K562 (cell line): ENCODE data around the gene UNC45B. TPM values are rescaled to one million over a fixed set of nuclear protein-coding genes. Genes with fewer than 3 reads are reported as not detected.

Experiments used
- ARHGAP35 ChIP-seq: fragments of 450-650 bp; IDR thresholded peaks from 2 replicates; pipeline ENCODE4 v1.6.1; 2018; ENCODE audit not compliant: partially characterized antibody
- CAMTA2 ChIP-seq: fragments of 250-450 bp; sonication (Bioruptor Pico); conservative IDR thresholded peaks from 2 replicates; pipeline ENCODE4 v1.5.1; 2022
- ELF1 ChIP-seq: fragments of 200-800 bp; sonication (Bioruptor generic); IDR thresholded peaks from 2 replicates; pipeline ENCODE4 v1.6.1; 2016; ENCODE audit warnings: missing genetic modification characterization, missing compliant biosample characterization
- HNRNPLL ChIP-seq: fragments of 200-400 bp; formaldehyde crosslinking; IDR thresholded peaks from 2 replicates; pipeline ENCODE4 v1.6.1; 2017; ENCODE audit warnings: low read length, low read depth, mild to moderate bottlenecking; ENCODE audit not compliant: poor library complexity, severe bottlenecking
- KLF6 ChIP-seq: fragments of 250-450 bp; sonication (Bioruptor Pico); IDR thresholded peaks from 2 replicates; pipeline ENCODE4 v1.4.0; 2020; ENCODE audit warnings: mild to moderate bottlenecking, moderate library complexity, borderline replicate concordance
- LEF1 ChIP-seq: fragments of 450-650 bp; IDR thresholded peaks from 2 replicates; pipeline ENCODE4 v1.6.1; 2016; ENCODE audit warnings: mild to moderate bottlenecking
- MXI1 ChIP-seq: IDR thresholded peaks from 2 replicates; pipeline ENCODE4 v1.6.1; 2011; ENCODE audit warnings: low read depth, mild to moderate bottlenecking, improper control_type of control experiment, low read length
- NCOA2 ChIP-seq, 2 experiments: fragments of 450-650 bp; IDR thresholded peaks; 2 replicates each; pipeline ENCODE4 v1.6.1; 2018; ENCODE audit warnings: mild to moderate bottlenecking in 2 of 2, moderate library complexity in 1 of 2; ENCODE audit not compliant: partially characterized antibody in 2 of 2
- NFXL1 ChIP-seq: fragments of 450-650 bp; formaldehyde crosslinking; IDR thresholded peaks from 2 replicates; pipeline ENCODE4 v1.4.0; 2021; ENCODE audit warnings: mild to moderate bottlenecking
- RBFOX2 ChIP-seq: fragments of 200-400 bp; formaldehyde crosslinking; IDR thresholded peaks from 2 replicates; pipeline ENCODE4 v1.6.1; 2017; ENCODE audit warnings: low read depth, mild to moderate bottlenecking, low read length, moderate library complexity
- RCOR1 ChIP-seq, 2 experiments: IDR thresholded peaks; 2 replicates each; pipeline ENCODE4 v1.6.1; 2012; ENCODE audit warnings: low read depth in 2 of 2, low read length in 2 of 2, borderline replicate concordance in 1 of 2, improper control_type of control experiment in 1 of 2
- SAFB ChIP-seq: fragments of 200-400 bp; formaldehyde crosslinking; IDR thresholded peaks from 2 replicates; pipeline ENCODE4 v1.6.1; 2017; ENCODE audit warnings: low read depth, low read length, borderline replicate concordance
- SMAD1 ChIP-seq: fragments of 150-350 bp; IDR thresholded peaks from 2 replicates; pipeline ENCODE4 v1.6.1; 2014; ENCODE audit warnings: low read length, low read depth; ENCODE audit not compliant: partially characterized antibody
- SMARCC2 ChIP-seq: fragments of 450-650 bp; IDR thresholded peaks from 2 replicates; pipeline ENCODE4 v1.6.1; 2017; ENCODE audit warnings: antibody characterized with exemption, moderate library complexity, mild to moderate bottlenecking, low read depth
- SREBF2 ChIP-seq: sonication (generic); formaldehyde crosslinking; IDR thresholded peaks from 2 replicates; pipeline ENCODE4 v1.4.0; 2020; ENCODE audit warnings: mild to moderate bottlenecking, missing genetic modification reagents
- polyA plus RNA-seq, 8 experiments: library from polyadenylated mRNA; depleted of rRNA in 4 of 8; stranded (reverse) in 5 of 8; unstranded in 3 of 8; fragments of >200 nt; fragmentation: Nextera tagmentation in 2 of 8; fragmentation: Illumina TruSeq in 1 of 8; extraction: Ambion mirVana in 2 of 8; extraction: Trizol in 1 of 8; gene quantifications; 2 replicates each; pipeline versions ENCODE4 v1.2.1 to v1.2.3, GENCODE V29; 2011 to 2014; ENCODE audit warnings: inconsistent platforms in 1 of 8, missing spikeins in 1 of 8
- total RNA-seq, 7 experiments: library from RNA; depleted of rRNA in 6 of 7; stranded (reverse); fragments of >200 nt in 6 of 7; fragmentation: Illumina TruSeq in 2 of 7; extraction: Trizol in 2 of 7; gene quantifications; 2 replicates each; pipeline versions ENCODE4 v1.2.1 to v1.2.3, GENCODE V29; 2011 to 2021; ENCODE audit warnings: low replicate concordance in 1 of 7
- TF ChIP-seq, protein P1 (sequence below): fragments of 250-450 bp; sonication (Bioruptor Pico); IDR thresholded peaks from 2 replicates; pipeline ENCODE4 v1.5.1; 2021; ENCODE audit warnings: mild to moderate bottlenecking
- TF ChIP-seq, protein P2 (sequence below): fragments of 250-450 bp; sonication (Bioruptor Pico); IDR thresholded peaks from 2 replicates; pipeline ENCODE4 v1.4.0; 2020; ENCODE audit warnings: mild to moderate bottlenecking
- TF ChIP-seq, protein P3 (sequence below), 2 experiments: fragments of 150-350 bp in 1 of 2; IDR thresholded peaks; 2 replicates each; pipeline ENCODE4 v1.6.1; 2012 to 2016; ENCODE audit warnings: low read depth in 2 of 2, low read length in 2 of 2, mild to moderate bottlenecking in 1 of 2, moderate library complexity in 1 of 2
- TF ChIP-seq, protein P4 (sequence below): fragments of 200-800 bp; sonication (Bioruptor generic); IDR thresholded peaks from 2 replicates; pipeline ENCODE4 v1.6.1; 2017; ENCODE audit warnings: missing genetic modification characterization, missing compliant biosample characterization

Gene UNC45B
- total and polyA plus RNA-seq, 9 of the 15 experiments (the other 6 are each of a cell fraction or from before 2014, with no cell fraction given), result not detected

GRCh38 chr17:35141681-35142466 is 5.7 kb upstream of the UNC45B start, which contains the start of gene NLE1 (continued):
- TF ChIP-seq, protein P1, sequence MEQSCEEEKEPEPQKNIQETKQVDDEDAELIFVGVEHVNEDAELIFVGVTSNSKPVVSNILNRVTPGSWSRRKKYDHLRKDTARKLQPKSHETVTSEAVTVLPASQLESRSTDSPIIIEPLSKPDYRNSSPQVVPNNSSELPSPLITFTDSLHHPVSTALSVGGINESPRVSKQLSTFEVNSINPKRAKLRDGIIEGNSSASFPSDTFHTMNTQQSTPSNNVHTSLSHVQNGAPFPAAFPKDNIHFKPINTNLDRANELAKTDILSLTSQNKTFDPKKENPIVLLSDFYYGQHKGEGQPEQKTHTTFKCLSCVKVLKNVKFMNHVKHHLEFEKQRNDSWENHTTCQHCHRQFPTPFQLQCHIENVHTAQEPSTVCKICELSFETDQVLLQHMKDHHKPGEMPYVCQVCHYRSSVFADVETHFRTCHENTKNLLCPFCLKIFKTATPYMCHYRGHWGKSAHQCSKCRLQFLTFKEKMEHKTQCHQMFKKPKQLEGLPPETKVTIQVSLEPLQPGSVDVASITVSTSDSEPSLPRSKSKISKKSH (CRISPR knock-in tag), result no peak
- TF ChIP-seq, protein P2, sequence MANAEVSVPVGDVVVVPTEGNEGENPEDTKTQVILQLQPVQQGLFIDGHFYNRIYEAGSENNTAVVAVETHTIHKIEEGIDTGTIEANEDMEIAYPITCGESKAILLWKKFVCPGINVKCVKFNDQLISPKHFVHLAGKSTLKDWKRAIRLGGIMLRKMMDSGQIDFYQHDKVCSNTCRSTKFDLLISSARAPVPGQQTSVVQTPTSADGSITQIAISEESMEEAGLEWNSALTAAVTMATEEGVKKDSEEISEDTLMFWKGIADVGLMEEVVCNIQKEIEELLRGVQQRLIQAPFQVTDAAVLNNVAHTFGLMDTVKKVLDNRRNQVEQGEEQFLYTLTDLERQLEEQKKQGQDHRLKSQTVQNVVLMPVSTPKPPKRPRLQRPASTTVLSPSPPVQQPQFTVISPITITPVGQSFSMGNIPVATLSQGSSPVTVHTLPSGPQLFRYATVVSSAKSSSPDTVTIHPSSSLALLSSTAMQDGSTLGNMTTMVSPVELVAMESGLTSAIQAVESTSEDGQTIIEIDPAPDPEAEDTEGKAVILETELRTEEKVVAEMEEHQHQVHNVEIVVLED (CRISPR knock-in tag), result peak; percentile 87
- TF ChIP-seq NFXL1 (no peak), LEF1 (0 out of 2 replicates have a peak, but pooled peaks have one; percentile 10), HNRNPLL (peak; percentile 31), RCOR1 (IDR thresholded peaks at IDR 0.05; ENCODE audit: borderline replicate concordance in 1 of 2, low read depth in 2 of 2, low read length in 2 of 2) (no peak; a peak in 1 of 4 replicates), MXI1 (peak; percentile 96), RBFOX2 (peak; percentile 93), SMAD1 (peak; percentile 64), NCOA2 (IDR thresholded peaks at IDR 0.05; ENCODE audit: partially characterized antibody in 2 of 2) (no peak), SMARCC2 (no peak), SAFB (peak; percentile 72; the same call in 1 of the 2 replicates), CAMTA2 (no peak), ARHGAP35 (no peak), KLF6 (CRISPR knock-in tag) (no peak), SREBF2 (no peak), ELF1 (tag) (no peak)
- TF ChIP-seq, protein P3, sequence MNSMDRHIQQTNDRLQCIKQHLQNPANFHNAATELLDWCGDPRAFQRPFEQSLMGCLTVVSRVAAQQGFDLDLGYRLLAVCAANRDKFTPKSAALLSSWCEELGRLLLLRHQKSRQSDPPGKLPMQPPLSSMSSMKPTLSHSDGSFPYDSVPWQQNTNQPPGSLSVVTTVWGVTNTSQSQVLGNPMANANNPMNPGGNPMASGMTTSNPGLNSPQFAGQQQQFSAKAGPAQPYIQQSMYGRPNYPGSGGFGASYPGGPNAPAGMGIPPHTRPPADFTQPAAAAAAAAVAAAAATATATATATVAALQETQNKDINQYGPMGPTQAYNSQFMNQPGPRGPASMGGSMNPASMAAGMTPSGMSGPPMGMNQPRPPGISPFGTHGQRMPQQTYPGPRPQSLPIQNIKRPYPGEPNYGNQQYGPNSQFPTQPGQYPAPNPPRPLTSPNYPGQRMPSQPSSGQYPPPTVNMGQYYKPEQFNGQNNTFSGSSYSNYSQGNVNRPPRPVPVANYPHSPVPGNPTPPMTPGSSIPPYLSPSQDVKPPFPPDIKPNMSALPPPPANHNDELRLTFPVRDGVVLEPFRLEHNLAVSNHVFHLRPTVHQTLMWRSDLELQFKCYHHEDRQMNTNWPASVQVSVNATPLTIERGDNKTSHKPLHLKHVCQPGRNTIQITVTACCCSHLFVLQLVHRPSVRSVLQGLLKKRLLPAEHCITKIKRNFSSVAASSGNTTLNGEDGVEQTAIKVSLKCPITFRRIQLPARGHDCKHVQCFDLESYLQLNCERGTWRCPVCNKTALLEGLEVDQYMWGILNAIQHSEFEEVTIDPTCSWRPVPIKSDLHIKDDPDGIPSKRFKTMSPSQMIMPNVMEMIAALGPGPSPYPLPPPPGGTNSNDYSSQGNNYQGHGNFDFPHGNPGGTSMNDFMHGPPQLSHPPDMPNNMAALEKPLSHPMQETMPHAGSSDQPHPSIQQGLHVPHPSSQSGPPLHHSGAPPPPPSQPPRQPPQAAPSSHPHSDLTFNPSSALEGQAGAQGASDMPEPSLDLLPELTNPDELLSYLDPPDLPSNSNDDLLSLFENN (IDR thresholded peaks at IDR 0.05; ENCODE audit: low read depth in 2 of 2, low read length in 2 of 2), result peak in 1 of 2 experiments; percentile 64; a peak in 1 of 4 replicates
- TF ChIP-seq, protein P4, sequence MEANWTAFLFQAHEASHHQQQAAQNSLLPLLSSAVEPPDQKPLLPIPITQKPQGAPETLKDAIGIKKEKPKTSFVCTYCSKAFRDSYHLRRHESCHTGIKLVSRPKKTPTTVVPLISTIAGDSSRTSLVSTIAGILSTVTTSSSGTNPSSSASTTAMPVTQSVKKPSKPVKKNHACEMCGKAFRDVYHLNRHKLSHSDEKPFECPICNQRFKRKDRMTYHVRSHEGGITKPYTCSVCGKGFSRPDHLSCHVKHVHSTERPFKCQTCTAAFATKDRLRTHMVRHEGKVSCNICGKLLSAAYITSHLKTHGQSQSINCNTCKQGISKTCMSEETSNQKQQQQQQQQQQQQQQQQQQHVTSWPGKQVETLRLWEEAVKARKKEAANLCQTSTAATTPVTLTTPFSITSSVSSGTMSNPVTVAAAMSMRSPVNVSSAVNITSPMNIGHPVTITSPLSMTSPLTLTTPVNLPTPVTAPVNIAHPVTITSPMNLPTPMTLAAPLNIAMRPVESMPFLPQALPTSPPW (CRISPR knock-in tag), result peak; percentile 64
